Jurkat, Clone E6-1 (cell line): ENCODE measurements around the gene CCDC117.

Experiments used
- DNase-seq: peaks from one replicate; pipeline ENCODE4 v3.0.0-alpha.2; 2011; ENCODE audit warnings: low read depth, low spot score
- H3K4me3 ChIP-seq: 2 replicates; pipeline ENCODE4 v1.5.1; 2011; ENCODE audit warnings: mild to moderate bottlenecking, low read length, control low read depth, moderate library complexity

CCDC117 gene

DNA sequence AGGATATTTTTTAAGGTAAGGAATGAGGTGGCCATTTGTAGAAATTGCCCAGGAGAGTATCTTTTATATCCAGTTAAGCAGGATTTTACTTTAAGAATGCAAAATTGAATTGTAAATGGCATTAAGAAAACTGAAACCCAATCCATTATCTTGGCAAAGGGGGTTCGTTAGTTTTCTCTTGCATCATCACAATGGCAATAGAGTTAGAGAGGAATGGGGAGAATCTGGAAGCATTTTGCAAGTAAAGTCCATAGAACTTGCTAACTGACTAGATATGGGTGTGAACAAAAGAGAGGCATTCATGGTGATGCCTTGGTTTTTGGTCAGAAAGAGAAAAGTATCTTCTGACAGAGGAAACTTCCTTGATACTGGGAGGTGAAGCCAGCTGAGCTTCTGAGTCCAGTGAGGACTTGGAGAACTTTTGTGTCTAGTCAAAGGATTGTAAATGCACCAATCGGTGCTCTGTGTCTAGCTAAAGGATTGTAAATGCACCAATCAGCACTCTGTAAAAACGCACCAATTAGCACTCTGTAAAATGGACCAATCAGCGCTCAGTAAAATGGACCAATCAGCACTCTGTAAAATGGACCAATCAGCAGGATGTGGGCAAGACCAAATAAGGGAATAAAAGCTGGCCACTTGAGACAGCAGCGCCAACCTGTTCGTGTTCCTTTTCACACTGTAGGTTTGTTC is 3.6 kb upstream of the CCDC117 start:
- no peak for DNase-seq
- no peak overlapping the region for H3K4me3 ChIP-seq

DNA sequence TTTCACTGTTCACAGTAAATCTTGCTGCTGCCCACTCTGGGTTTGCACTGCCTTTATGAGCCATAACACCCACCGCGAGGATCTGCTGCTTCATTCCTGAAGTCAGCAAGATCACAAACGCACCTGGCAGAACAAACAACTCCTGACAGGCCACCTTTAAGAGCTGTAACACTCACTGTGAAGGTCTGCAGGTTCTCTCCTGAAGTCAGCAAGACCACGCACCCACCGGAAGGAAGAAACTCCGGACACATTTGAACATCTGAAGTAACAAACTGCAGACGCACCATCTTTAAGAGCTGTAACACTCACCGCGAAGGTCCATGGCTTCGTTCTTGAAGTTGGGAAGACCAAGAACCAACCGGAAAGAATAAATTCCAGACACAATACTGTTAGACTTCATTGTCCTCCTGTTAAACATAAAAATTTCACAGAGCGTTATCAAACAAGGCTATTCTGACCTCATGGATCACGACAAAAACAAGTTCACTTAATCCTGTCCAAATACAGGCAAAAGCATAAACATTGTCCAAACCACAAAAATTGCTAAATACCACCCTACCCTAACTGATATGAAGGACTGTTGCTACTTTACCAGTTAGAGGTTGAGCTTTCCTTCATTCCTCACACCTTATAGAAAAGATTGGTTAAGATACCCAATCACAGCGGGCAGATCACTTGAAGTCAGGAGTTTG is 3.0 kb upstream of the CCDC117 start:
- no peak overlapping the region for H3K4me3 ChIP-seq
- DNase-seq, result no peak

DNA sequence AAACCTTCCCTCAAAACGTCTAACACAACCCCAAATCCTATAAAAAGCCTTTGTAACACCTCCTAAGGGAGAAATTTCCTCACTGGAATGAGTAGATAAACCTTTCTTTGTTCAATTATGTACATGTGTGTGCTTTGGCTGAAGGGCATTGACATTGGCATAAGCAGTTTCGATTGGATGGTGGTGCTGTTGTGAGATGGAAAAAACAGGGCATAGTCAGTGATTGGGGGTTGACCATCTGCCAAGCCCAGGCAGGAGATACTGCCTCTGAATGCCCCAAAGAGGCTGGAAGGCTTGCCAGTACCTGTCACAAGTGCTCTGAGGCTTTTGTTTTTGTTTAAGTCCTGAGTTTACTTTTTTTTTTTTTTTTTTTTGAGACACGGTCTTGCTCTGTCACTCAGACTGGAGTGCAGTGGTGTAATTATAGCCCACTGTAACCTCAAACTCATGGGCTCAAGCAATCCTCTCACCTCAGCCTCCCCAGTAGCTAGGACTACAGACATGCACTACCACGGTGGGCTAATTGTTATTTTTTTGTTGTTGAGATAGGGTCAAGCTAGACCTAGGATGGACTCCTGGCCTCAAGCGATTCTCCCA is 1.2 kb upstream of the CCDC117 start:
- no peak for DNase-seq
- no peak overlapping the region for H3K4me3 ChIP-seq

DNA sequence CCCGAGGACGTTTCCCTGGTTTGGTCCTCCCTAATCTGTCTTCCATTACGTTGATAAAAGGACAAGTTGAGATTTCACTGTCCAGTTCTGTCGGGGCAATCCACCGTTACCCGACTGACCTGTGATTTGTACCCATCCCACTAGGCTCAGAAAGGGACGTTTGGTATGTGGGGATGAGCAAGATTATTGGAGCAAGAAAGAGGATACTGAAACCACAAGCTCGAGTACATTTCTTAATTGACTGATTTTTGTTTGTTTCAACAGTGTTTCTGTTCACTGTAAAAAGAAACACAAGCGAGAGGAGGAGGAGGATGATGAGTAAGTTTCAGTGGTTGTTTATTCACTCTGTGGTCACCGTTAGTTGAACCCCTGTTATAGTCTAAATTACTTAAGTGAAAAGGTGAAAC is 969 bp downstream of the CCDC117 start:
- no peak for DNase-seq
- H3K4me3 ChIP-seq, result peak overlapping the region; percentile 90

DNA sequence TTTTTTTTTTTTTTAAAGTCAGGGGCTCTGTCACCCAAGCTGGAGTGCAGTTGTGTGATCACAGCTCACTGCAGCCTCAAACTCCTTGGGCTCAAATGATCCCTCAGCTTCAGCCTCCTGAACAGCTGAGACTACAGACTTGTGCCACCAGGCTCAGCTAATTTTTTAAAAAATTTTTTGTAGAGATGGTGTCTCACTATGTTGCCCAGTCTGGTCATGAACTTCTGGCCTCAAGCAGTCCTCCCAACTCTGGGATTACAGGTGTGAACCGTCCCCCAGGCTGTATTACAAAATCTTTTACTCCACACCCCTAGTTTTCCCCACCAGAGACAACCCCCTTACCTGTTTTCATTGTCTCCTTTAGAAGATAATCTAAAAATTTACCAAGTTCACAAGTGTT is 1.9 kb downstream of the CCDC117 start:
- no peak for DNase-seq
- H3K4me3 ChIP-seq, result no peak overlapping the region

DNA sequence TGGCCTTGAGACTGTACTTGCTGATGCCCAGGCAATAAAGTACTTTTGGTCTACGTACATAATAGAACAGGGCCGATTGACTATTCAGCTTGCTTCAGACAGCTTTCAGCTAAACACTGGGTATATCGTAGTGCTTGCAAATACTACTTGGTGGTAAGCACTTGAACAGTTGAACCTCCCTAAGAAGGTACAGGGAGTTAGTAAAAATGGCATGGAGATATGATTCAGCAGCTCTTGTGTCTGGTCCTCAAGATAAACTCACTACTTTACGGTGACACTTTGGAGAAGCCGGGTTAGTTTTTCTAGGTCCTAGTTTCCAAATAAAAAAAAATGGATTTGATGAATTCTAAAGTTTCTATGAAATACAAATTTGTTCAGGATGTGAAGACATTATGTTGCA is 7.3 kb downstream of the CCDC117 start:
- no peak for DNase-seq

DNA sequence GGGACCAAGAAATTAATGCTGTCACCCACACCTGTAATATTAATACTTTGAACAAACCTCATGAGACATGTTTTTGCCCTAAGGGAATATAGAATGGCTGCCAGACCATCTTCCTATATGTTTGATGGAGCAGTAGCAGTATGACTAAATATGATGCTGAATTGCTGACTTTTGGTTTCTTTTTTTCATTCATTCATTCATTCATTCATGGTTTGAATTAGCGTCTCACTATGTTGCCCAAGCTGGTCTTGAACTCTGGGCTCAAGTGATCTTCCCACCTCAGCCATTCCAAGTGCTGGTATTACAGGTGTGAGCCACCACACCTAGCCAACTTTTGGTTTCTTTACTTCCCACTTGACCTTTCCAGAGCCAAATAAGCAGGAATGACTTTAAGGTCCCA is 7.8 kb downstream of the CCDC117 start:
- no peak overlapping the region for H3K4me3 ChIP-seq

More for the DNA sequence above, 7.3 kb downstream of the CCDC117 start:
- H3K4me3 ChIP-seq, result no peak overlapping the region

DNA sequence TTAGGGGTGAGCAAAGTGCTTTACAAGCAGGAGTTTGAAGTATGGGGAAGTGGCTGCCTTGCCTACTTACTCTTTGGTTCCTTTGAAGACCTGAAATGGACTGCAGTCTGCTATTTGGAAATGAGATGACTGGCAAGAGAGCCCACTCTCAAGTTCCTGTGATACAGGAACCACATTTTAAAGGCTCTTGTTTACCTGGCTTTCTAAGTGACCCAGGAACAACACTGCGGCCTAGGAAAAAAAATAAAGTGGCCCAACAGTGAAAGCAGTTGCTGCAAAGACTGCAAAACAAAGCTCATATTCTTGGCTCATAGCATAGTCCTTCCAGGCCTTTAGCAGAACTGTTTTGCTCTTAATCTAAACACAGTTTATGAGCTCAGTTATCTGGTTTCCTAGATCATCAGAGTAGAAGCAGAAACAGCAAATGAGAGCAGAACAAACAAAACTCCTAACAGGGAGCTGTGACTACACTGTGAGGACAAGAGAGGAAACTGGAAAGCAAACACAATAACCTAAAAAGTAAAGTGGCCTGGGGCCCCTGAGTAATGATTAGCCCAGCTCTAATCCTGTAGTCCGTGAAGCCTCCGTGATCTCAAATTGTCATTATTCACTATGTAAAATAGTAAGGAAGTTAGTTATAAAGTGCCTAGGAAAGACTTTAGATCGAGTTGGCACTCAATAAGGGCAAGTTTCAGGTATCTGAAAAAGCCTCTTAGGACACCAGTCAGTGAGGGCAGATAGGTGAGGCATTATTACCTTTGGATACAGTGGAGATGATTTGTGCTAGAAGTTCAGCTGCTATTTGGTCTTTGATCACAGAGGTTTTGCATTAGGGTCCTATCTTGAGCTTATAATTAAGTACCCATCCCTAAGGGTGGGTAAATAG is 11.5 kb downstream of the CCDC117 start:
- DNase-seq, result no peak
- no peak overlapping the region for H3K4me3 ChIP-seq

More for the DNA sequence above, 7.8 kb downstream of the CCDC117 start:
- no peak for DNase-seq

DNA sequence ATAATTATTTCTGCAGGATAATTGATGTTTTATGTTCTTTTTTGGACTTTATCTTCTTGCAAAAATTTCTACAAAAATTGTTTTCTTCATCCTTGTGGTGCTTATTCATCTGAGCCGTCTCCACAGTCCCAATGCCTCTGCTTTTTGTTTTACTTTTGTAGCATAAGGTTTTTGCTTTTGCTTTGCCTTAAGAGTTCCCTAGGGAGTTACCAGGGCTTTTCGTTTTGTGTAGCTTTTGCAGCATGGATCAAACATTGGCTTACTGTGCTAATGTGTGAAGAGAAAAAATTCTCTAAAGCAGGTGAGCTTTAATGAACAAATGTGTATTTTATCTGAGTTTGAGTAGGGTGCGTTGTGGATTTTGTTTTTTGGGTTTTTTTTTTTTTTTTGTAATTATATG is 16.1 kb downstream of the CCDC117 start:
- DNase-seq, result no peak
- no peak overlapping the region for H3K4me3 ChIP-seq

DNA sequence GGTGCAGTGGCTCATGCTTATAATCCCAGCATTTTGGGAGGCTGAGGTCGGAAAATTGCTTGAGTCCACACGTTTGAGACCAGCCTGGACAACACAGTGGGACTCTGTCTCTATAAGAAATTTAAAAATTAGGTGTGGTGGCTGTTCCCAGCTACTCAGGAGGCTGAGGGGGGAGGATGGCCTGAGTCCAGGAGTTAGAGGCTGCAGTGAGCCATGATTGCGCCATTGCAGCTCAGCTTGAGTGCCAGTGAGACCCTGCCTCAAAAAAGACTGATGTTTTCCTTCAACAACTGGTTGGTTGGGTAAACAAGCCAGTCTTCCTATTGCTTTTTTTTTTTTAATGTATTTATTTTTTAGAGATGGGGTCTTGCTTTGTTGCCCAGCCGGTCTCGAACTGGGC is 18.6 kb downstream of the CCDC117 start:
- DNase-seq, result no peak
- no peak overlapping the region for H3K4me3 ChIP-seq

DNA sequence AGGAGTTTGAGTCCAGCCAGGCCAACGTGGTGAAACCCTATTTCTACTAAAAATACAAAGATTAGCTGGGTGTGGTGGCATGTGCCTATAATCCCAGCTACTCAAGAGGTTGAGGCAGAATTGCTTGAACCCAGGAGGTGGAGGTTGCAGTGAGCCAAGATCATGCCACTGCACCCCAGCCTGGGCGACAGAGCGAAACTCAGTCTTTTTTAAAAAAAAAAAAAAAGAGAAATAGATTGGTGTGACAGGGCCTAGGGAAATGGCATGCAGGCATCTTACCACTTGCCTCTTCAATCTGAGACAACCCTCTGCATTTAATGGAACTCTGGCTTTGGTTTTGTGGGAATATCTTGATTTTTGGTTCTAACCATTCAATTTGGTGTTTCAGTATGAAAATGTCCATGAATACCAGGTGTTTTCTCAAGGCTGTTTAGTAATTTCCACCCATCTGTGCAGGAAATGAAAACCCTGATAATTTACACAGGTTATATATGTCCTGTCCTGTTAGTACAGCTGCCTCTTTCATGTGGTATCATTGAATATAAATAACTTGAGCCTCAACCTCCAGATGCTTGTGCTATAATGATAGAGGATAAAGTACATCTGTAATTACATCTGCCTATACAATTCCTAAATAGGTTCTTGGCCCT is 19.5 kb downstream of the CCDC117 start:
- DNase-seq, result peak; percentile 80
- H3K4me3 ChIP-seq, result no peak overlapping the region

DNA sequence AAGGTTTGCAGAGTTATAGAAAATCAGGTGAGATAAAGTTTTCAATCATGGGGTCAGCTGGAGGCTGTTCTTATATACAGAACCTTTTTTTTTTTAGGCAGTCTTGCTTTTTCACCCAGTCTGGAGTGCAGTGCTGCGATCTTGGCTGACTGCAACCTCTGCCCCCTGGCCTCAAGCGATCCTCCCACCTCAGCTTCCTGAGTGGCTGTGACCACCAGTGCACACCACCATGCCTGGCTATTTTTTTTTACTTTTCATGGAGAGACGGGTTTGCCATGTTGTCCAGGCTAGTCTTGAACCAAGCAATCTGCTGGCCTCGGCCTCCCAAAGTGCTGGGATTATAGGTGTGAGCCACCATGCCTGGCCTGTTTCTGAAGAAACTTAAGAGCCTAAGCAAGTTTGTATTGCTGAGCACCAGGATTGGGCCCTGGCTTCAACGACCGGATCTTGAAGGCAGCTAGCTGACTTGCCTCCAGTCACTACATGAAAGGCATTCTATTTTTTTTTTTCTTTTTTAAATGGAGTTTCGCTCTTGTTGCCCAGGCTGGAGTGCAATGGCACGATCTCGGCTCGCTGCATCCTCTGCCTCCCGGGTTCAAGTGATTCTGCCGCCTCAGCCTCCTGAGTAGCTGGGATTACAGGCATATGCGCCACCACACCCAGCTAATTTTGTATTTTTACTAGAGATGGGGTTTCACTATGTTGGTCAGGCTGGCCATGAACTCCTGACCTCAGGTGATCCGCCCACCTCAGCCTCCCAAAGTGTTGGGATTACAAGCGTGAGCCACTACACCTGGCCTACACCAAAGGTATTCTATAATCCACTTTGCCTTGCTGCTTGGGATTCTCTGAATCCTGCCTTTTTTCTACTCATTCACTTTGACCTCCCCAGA is 20.2 kb downstream of the CCDC117 start:
- no peak overlapping the region for H3K4me3 ChIP-seq

DNA sequence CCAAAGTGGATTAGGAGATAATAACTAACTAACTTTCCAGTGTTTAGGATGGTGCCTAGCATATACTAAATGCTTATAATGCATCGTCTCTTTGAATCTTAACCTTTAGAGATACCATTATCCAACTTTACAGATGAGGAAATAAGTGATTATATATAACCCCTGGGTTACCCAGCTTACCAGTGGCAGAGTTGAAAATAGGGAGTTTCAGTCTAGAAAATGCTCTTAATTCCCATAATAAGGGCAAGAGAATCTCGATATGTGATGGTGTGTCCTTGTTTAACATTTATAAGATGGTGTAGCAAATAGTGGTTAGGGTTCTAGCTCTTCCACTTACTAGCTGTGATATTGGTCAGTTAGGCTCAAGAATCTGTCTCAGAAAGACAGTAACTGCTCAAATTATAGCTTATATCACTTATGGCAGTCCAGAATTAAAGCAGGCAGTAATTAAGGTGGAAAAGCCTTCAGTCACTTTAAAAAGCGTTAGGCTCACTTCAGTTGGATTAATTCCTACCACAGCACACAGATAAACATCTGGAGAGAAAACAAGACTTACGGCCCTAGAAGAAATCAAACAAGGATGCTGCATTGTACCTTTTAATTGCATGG is 21.6 kb downstream of the CCDC117 start:
- no peak overlapping the region for H3K4me3 ChIP-seq
- DNase-seq, result no peak

More for the DNA sequence above, 20.2 kb downstream of the CCDC117 start:
- DNase-seq, result no peak

DNA sequence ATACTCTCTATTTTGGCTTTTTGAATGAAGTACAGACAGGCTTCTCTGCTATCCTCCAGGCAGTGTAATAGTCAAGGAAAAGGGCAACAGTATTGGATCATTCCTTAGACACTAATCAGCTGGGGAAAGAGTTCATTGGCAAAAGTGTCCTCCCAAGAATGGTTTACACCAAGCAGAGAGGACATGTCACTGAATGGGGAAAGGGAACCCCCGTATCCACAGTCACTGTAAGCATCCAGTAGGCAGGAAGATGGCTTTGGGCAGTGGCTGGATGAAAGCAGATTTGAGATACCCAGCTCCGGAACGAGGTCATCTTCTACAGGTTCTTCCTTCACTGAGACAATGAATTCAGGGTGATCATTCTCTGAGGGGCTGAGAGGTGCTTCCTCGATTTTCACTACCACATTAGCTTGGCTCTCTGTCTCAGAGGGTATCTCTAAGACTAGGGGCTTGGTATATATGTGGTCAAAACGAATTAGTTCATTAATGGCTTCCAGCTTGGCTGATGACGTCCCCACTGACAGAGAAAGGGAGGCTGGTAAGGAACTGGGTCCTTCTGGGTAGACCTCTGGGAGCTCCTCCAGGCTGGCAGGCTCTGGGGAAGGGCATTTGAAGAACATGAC is 22.7 kb downstream of the CCDC117 start:
- no peak overlapping the region for H3K4me3 ChIP-seq
- DNase-seq, result no peak

DNA sequence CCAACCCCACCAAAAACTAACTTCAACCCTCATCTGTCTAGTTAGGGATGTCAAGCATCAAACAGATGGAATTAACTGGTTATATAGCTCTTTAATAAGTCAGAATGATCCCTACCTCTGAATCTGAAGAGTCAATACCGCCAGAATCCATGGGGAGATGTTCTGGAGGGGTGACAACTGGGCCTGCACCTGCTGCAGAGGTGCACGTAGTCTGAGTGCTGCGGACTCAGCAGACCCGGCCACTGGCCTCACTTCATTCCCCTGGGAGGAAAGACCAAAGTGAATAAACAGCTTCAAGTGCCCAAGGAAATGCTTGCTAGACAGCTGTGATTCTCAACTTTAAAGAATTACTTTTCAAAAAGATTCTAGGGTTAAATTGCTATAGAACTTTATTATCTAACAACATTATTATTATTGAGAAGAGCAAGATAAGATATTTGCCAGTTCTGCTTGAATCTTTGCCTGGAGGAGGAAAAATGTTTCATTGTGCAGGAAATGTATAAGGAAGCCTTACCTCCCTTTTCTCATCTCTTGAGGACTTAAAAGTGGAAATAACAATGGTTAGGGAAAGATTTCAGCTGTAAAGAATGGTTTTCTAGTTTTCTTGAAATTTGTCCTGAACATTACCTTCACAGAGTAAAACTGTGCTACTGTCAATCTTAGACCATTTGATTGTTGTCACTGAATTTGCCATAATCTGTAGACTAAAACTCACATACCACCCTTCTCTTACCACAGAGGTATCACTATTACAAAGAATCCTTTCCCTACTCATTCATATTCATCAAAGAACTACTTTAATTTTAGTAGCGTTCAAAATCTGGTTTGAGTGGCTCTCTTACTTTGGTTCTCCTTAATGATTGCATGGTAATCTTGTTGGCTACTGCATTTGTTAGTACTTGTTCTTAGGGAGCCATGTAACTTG is 23.7 kb downstream of the CCDC117 start:
- DNase-seq, result no peak
- no peak overlapping the region for H3K4me3 ChIP-seq

DNA sequence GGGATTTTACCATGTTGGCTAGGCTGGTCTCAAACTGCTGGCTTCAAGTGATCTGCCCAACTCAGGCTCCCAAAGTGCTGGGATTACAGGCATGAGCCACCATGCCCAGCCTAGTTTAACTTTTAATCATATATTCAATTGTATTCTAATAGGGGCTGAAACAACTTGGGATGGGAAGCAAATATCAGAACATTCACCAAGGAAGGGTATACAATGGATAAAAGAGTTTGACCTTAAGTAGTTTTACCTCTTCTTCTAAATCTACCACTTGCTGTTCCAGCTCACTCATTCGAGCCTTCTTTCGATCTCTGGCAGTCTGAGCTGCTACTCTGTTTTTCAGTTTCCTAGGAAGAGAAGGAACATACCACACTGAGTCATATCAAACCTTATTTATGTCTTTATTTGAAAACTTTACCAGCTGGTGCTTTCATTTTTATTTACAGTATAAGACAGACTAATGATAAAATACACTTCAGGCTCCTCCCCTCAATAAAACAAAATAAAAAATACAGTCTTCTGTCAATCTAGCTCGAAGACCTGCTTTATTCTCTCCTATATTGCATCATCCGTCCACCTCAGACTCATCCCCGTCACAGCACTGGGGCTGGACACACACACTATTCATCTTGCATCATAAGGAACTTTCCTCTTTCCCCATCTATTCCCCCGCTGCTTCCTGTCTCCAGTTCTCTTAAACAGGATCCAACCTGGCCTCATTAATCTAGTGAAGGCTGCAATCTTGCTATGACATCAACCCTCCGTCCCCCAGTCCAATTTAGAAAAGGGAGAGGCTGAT is 26.5 kb downstream of the CCDC117 start:
- peak overlapping the region; percentile 86 for H3K4me3 ChIP-seq
- no peak for DNase-seq
